Thyroid gland (tissue), 4 donors: ENCODE data around the gene DTX3L. TPM values are rescaled to one million over a fixed set of nuclear protein-coding genes. Genes with fewer than 3 reads are reported as not detected.

Source experiments
- DNase-seq, 2 donors: peaks; one replicate each; pipeline ENCODE4 v3.0.0-alpha.2; 2019
- H3K27ac ChIP-seq, 3 donors: fragments of 200-600 bp; sonication (generic); 1 replicate in 2 of 3; 2 replicates in 1 of 3; pipeline ENCODE4 v1.5.1; 2016 to 2019; ENCODE audit warnings: mild to moderate bottlenecking in 1 of 3, moderate library complexity in 1 of 3
- H3K27me3 ChIP-seq: fragments of 200-600 bp; sonication (generic); one replicate; pipeline ENCODE4 v1.5.1; 2019
- H3K36me3 ChIP-seq, 2 donors: fragments of 200-600 bp; sonication (generic); one replicate each; pipeline ENCODE4 v1.5.1; 2016 to 2019
- H3K4me1 ChIP-seq, 2 donors: fragments of 200-600 bp; sonication (generic); one replicate each; pipeline ENCODE4 v1.5.1; 2017 to 2019
- H3K4me3 ChIP-seq, 3 donors: fragments of 200-600 bp; sonication (generic); replicated peaks in 1 of 3; 1 replicate in 2 of 3; 2 replicates in 1 of 3; pipeline ENCODE4 v1.5.1; 2016; ENCODE audit warnings: mild to moderate bottlenecking in 1 of 3
- H3K9me3 ChIP-seq: fragments of 200-600 bp; sonication (generic); one replicate; pipeline ENCODE4 v1.5.1; 2017
- CTCF ChIP-seq, 6 experiments: fragments of 200-600 bp in 3 of 6; fragments of 450-650 bp in 3 of 6; sonication (generic) in 3 of 6; IDR thresholded peaks; one replicate each; pipeline ENCODE4 v1.5.1; 2016 to 2019; ENCODE audit warnings: antibody characterized with exemption in 6 of 6, mild to moderate bottlenecking in 2 of 6, inconsistent platforms in 1 of 6, moderate library complexity in 1 of 6
- POLR2A ChIP-seq, 2 donors: fragments of 450-650 bp; IDR thresholded peaks; one replicate each; pipeline ENCODE4 v1.6.1; 2017; ENCODE audit warnings: antibody characterized with exemption in 2 of 2, mild to moderate bottlenecking in 2 of 2, moderate library complexity in 1 of 2
- WGBS, 2 donors: methylation state at CpG; one replicate each; pipeline ENCODE4 v1.1.5; 2017; 5-methylcytosine and 5-hydroxymethylcytosine counted together
- intact Hi-C: fragments of 100-400 bp; cut with DNase I; formaldehyde crosslinking; loops from one replicate; pipeline ENCODE4 v1.15.1; 2023
- total RNA-seq, 4 donors: library from RNA; depleted of rRNA; stranded (reverse); fragments of >200 nt; gene quantifications; one replicate each; pipeline ENCODE4 v1.2.3, GENCODE V29; 2016

Gene DTX3L
- total RNA-seq, 4 donors from 2014 or later: 21.1 to 32.1 (median 26.5) TPM

GRCh38 chr3:122619040-122619439, 54.9 kb downstream of the DTX3L start:
- no peaks in the 10 kb centered on the region for H3K9me3 ChIP-seq
- intact Hi-C loops: no loop called here
- H3K27ac ChIP-seq: no peak overlapping the region
- H3K36me3 ChIP-seq: no peaks in the 10 kb centered on the region
- no peak for DNase-seq
- no peaks in the 10 kb centered on the region for H3K27me3 ChIP-seq
- TF ChIP-seq CTCF (IDR thresholded peaks at IDR 0.05) (no peak), POLR2A (IDR thresholded peaks at IDR 0.05) (no peak)
- 77 to 80% methylated on average over 4 of the region's 4 CpGs for WGBS, 2 donors
- H3K4me3 ChIP-seq: no peak overlapping the region
- no peaks in the 10 kb centered on the region for H3K4me1 ChIP-seq

GRCh38 chr3:122620399-122620798, 56.3 kb downstream of the DTX3L start:
- DNase-seq: no peak
- no peak overlapping the region for H3K4me3 ChIP-seq
- H3K27me3 ChIP-seq: no peaks in the 10 kb centered on the region
- no peak for TF ChIP-seq CTCF (IDR thresholded peaks at IDR 0.05)
- no peak for TF ChIP-seq POLR2A (IDR thresholded peaks at IDR 0.05)
- intact Hi-C loops: no loop called here
- no peak overlapping the region for H3K27ac ChIP-seq
- H3K9me3 ChIP-seq: no peaks in the 10 kb centered on the region
- H3K4me1 ChIP-seq: no peaks in the 10 kb centered on the region
- H3K36me3 ChIP-seq: no peaks in the 10 kb centered on the region
- WGBS, 2 donors: 66 to 80% methylated on average over 4 of the region's 4 CpGs

GRCh38 chr3:122621112-122621511, 57.0 kb downstream of the DTX3L start:
- intact Hi-C loops: no loop called here
- WGBS, 2 donors: 18 to 28% methylated on average over 3 of the region's 3 CpGs
- H3K9me3 ChIP-seq: no peaks in the 10 kb centered on the region

GRCh38 chr3:122623031-122623829, 59.1 kb downstream of the DTX3L start:
- DNase-seq: no peak
- Histone ChIP-seq H3K4me1 (no peaks in the 10 kb centered on the region), H3K36me3 (no peaks in the 10 kb centered on the region), H3K27ac (no peak overlapping the region), H3K27me3 (no peaks in the 10 kb centered on the region), H3K4me3 (no peak overlapping the region), H3K9me3 (no peaks in the 10 kb centered on the region)
- intact Hi-C loops: no loop called here
- TF ChIP-seq POLR2A (IDR thresholded peaks at IDR 0.05): no peak
- TF ChIP-seq CTCF (IDR thresholded peaks at IDR 0.05): no peak
- 87% methylated on average over 8 of the region's 8 CpGs for WGBS, 2 donors

More at GRCh38 chr3:122621112-122621511, 57.0 kb downstream of the DTX3L start:
- TF ChIP-seq CTCF (IDR thresholded peaks at IDR 0.05) (no peak), POLR2A (IDR thresholded peaks at IDR 0.05) (no peak)
- H3K4me1 ChIP-seq: no peaks in the 10 kb centered on the region
- no peak overlapping the region for H3K4me3 ChIP-seq
- no peak overlapping the region for H3K27ac ChIP-seq
- H3K27me3 ChIP-seq: no peaks in the 10 kb centered on the region
- no peak for DNase-seq
- H3K36me3 ChIP-seq: no peaks in the 10 kb centered on the region

Other genes starting within 250 kb of the DTX3L start
- gene CSTA, start 239.1 kb upstream of the DTX3L start, total RNA-seq: 1 to 10 TPM in 1 of 4 donors, under 1 TPM in 1, not detected in 2; 0.94 to 1.7 TPM
- gene MIX23, start 181.1 kb upstream of the DTX3L start, total RNA-seq: 10 to 100 TPM; 20.6 to 25.1 (median 23.3) TPM
- 10 to 100 TPM; 32.0 to 41.0 (median 34.5) TPM for gene FAM162A, start 180.2 kb upstream of the DTX3L start, total RNA-seq
- 10 to 100 TPM in 1 of 4 donors, 1 to 10 TPM in 3; 8.6 to 10.7 (median 9.3) TPM for gene WDR5B, start 148.3 kb upstream of the DTX3L start, total RNA-seq
- gene KPNA1, start 49.4 kb upstream of the DTX3L start, total RNA-seq: 10 to 100 TPM; 33.8 to 61.8 (median 40.9) TPM
- gene PARP9, start within 50 bp of the DTX3L start, total RNA-seq: 10 to 100 TPM; 22.9 to 34.0 (median 31.5) TPM
- gene PARP15, start 13.3 kb downstream of the DTX3L start, total RNA-seq: 1 to 10 TPM; 1.2 to 2.3 (median 1.6) TPM
- 100 to 1,000 TPM in 1 of 4 donors, 10 to 100 TPM in 3; 44.5 to 107 (median 69.4) TPM for gene PARP14, start 116.5 kb downstream of the DTX3L start, total RNA-seq
- 10 to 100 TPM; 12.4 to 17.3 (median 15.8) TPM for gene HSPBAP1, start 229.5 kb downstream of the DTX3L start, total RNA-seq
- gene SLC49A4, start 230.7 kb downstream of the DTX3L start, total RNA-seq: 10 to 100 TPM; 22.6 to 32.5 (median 28.2) TPM